PFSK-1 (cell line): ENCODE data around the gene CHST3.

Experiments
- POLR2AphosphoS5 ChIP-seq: IDR thresholded peaks from 2 replicates; pipeline ENCODE4 v1.6.1; 2012; ENCODE audit warnings: low read depth, mild to moderate bottlenecking, control low read depth, low read length, moderate library complexity
- TF ChIP-seq, protein P1 (sequence below), 2 experiments: IDR thresholded peaks; 2 replicates each; pipeline versions ENCODE4 v1.6.1 to v1.8.0; 2011 to 2012; ENCODE audit warnings: low read depth in 2 of 2, low read length in 2 of 2, control low read depth in 1 of 2, inconsistent platforms in 1 of 2, mild to moderate bottlenecking in 1 of 2, moderate library complexity in 1 of 2; ENCODE audit not compliant: insufficient read depth in 1 of 2

- TF ChIP-seq POLR2AphosphoS5, result no peak
- TF ChIP-seq, protein P1, sequence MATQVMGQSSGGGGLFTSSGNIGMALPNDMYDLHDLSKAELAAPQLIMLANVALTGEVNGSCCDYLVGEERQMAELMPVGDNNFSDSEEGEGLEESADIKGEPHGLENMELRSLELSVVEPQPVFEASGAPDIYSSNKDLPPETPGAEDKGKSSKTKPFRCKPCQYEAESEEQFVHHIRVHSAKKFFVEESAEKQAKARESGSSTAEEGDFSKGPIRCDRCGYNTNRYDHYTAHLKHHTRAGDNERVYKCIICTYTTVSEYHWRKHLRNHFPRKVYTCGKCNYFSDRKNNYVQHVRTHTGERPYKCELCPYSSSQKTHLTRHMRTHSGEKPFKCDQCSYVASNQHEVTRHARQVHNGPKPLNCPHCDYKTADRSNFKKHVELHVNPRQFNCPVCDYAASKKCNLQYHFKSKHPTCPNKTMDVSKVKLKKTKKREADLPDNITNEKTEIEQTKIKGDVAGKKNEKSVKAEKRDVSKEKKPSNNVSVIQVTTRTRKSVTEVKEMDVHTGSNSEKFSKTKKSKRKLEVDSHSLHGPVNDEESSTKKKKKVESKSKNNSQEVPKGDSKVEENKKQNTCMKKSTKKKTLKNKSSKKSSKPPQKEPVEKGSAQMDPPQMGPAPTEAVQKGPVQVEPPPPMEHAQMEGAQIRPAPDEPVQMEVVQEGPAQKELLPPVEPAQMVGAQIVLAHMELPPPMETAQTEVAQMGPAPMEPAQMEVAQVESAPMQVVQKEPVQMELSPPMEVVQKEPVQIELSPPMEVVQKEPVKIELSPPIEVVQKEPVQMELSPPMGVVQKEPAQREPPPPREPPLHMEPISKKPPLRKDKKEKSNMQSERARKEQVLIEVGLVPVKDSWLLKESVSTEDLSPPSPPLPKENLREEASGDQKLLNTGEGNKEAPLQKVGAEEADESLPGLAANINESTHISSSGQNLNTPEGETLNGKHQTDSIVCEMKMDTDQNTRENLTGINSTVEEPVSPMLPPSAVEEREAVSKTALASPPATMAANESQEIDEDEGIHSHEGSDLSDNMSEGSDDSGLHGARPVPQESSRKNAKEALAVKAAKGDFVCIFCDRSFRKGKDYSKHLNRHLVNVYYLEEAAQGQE (IDR thresholded peaks at IDR 0.05; ENCODE audit: insufficient read depth in 1 of 2, low read depth in 2 of 2, low read length in 2 of 2), result no peak
Observed at GRCh38 chr10:71966046-71967004, 2.1 kb downstream of the CHST3 start.
